ENCODE results near the gene GOLM1. TPM values are rescaled to one million over a fixed set of nuclear protein-coding genes. Genes with fewer than 3 reads are reported as not detected.

GOLM1 gene
- total and polyA plus RNA-seq, 7 donors, result 9.2 to 187 (median 14.3) TPM

DNA sequence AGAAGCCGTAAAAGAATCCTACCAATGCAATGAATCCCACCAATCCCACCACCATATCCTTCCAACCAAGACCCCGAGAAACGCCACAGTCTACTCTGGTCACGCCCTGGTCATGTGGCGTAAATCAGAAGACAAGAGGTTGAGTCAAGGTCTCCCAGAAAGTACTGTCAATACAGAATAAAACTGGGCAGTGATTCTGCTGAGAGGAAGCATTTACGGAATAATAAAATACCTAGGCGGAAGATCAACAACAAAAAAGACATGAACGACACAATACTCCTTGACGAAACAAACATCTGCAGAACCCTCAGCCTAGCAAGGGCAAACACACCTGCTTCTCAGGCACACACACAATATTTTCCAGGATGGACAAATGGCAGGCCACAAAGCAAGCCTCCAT lies 62.8 kb downstream of the GOLM1 start:
- Histone ChIP-seq H3K4me1 (peaks cover 0 to 10% (median 9%) of the 10 kb centered on the region in 4 donors), H3K27ac (no peak overlapping the region), H3K36me3 (peaks cover 0 to 18% (median 0%) of the 10 kb centered on the region in 4 donors), H3K9me3 (no peaks in the 10 kb centered on the region), H3K27me3 (no peaks in the 10 kb centered on the region), H3K4me3 (no peak overlapping the region)
- no peak for DNase-seq
- no peak for TF ChIP-seq EP300 (IDR thresholded peaks at IDR 0.05)
- no peak for TF ChIP-seq POLR2AphosphoS5 (IDR thresholded peaks at IDR 0.05)
- TF ChIP-seq, protein P1, sequence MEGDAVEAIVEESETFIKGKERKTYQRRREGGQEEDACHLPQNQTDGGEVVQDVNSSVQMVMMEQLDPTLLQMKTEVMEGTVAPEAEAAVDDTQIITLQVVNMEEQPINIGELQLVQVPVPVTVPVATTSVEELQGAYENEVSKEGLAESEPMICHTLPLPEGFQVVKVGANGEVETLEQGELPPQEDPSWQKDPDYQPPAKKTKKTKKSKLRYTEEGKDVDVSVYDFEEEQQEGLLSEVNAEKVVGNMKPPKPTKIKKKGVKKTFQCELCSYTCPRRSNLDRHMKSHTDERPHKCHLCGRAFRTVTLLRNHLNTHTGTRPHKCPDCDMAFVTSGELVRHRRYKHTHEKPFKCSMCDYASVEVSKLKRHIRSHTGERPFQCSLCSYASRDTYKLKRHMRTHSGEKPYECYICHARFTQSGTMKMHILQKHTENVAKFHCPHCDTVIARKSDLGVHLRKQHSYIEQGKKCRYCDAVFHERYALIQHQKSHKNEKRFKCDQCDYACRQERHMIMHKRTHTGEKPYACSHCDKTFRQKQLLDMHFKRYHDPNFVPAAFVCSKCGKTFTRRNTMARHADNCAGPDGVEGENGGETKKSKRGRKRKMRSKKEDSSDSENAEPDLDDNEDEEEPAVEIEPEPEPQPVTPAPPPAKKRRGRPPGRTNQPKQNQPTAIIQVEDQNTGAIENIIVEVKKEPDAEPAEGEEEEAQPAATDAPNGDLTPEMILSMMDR (IDR thresholded peaks at IDR 0.05), result no peak
- no peak for TF ChIP-seq POLR2A (IDR thresholded peaks at IDR 0.05)
- 33 to 73% methylated on average over 9 of the region's 9 CpGs for WGBS, 2 donors
- intact Hi-C loops (cut with DNase I), result loop anchor here (10.0 kb wide), 1 partner anchor 248 kb away; the partner anchor contains the start of gene ISCA1

DNA sequence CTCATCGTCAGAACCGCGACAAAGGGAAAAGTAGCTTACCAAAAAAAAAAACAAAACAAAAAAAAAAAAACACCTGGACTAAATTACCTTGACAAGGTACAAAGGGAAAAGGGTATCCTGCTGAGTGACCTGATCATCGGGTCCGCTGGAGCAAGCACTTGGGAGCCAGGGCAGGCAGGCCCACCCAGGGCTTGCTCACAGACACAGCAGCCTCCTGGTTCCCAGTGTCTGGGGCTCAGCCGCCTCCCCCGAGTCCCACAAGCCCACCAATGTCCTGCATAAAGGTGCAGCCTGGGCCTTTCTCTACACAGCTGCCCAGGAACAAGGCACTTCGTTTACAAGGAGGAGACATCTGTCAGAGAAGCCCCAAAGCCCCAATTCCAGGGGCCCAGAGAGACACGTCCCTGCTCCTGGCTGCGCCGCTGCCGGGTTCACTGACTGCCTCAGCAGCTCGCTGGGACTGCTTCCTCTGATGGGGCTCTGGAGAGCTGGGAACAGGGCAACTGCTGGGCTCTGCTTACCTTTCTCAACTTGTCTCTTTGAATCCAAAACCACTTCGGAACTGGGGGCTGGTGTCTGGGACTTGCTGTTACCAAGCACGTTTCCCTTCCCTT lies 63.4 kb downstream of the GOLM1 start:
- intact Hi-C loops (cut with DNase I), result loop anchor here (10.0 kb wide), 1 partner anchor 249 kb away; the partner anchor contains the start of gene ISCA1
- H3K27ac ChIP-seq, result no peak overlapping the region
- peaks cover 0 to 18% (median 0%) of the 10 kb centered on the region in 4 donors for H3K36me3 ChIP-seq
- DNase-seq, result no peak
- no peaks in the 10 kb centered on the region for H3K9me3 ChIP-seq
- TF ChIP-seq, protein P1 (IDR thresholded peaks at IDR 0.05), result no peak
- no peak for TF ChIP-seq POLR2AphosphoS5 (IDR thresholded peaks at IDR 0.05)
- TF ChIP-seq POLR2A (IDR thresholded peaks at IDR 0.05), result no peak
- TF ChIP-seq EP300 (IDR thresholded peaks at IDR 0.05), result no peak
- no peak overlapping the region for H3K4me3 ChIP-seq
- 56 to 86% methylated on average over 15 of the region's 15 CpGs for WGBS, 2 donors
- peaks cover 0 to 3% (median 3%) of the 10 kb centered on the region in 4 donors for H3K4me1 ChIP-seq
- H3K27me3 ChIP-seq, result no peaks in the 10 kb centered on the region

DNA sequence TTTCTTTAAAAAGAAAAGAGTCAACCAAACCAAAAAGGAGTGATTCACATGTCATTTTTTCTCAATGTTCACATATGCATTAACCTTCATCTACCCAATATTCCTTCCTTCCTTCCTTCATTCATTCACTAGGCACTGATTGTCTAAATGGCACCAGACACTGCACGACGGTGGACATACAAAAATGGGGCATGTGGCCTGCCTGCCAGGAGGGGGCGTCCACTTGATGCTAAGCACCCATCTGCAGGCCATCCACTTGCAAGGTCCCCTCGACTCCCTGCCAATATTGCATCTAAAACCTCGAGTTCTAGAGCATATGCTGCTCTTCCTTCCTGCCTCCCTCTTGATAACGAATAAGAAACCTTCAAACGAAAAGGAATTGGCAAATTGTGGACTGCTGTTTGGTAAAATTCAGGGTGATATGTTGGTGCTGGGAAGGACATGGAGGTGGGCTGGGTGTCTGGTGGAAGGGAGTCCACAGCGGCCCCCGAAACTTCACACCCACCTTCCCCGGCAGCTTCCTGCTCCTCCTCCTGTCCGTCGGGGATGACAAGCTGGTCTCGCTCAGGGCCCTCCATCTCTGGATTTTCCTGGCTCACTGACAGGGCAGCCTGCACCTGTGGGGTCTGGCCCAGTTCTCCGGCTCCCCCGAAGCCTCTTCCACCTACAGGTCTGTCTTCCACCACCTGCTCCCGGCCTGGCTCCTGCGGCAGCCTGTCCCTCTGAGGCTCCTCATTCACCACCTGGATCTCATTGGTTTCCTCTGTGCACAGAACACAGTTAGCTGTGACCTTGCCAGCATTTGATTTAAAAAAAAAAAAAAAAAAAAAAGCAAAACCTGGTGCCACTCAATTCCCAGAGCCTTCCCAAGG lies 64.3 kb downstream of the GOLM1 start:
- TF ChIP-seq EP300 (IDR thresholded peaks at IDR 0.05), result no peak
- TF ChIP-seq, protein P1 (IDR thresholded peaks at IDR 0.05), result peak; percentile 8 to 50 (median 36)
- no peaks in the 10 kb centered on the region for H3K4me1 ChIP-seq
- no peaks in the 10 kb centered on the region for H3K9me3 ChIP-seq
- peaks cover 0 to 18% (median 0%) of the 10 kb centered on the region in 4 donors for H3K36me3 ChIP-seq
- intact Hi-C loops (cut with DNase I), result loop anchor here (10.0 kb wide), 1 partner anchor 250 kb away; the partner anchor contains the start of gene ISCA1
- 65 to 81% methylated on average over 17 of the region's 17 CpGs for WGBS, 2 donors
- H3K4me3 ChIP-seq, result no peak overlapping the region
- no peak overlapping the region for H3K27ac ChIP-seq
- DNase-seq, result no peak
- H3K27me3 ChIP-seq, result no peaks in the 10 kb centered on the region

DNA sequence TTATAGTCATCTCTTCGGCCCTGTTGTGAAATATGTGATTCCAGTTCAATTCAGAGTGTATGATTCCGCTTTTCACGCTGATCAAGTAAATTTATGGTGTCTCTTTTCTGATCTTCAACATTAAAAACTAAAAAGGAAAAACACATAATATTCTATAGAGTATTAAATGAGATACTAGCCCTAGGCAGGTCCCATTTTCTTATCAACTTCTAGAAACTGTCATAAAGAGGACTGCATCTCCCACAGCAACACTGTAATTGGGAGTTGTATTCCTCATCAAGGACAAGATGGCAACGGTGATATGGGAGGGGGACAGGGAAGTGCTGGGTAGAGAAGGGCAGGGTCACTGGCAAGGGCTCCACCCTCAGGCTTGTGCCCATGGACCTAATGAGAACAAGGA lies 71.6 kb downstream of the GOLM1 start:
- Histone ChIP-seq H3K9me3 (peaks cover 0 to 2% (median 0%) of the 10 kb centered on the region in 4 donors), H3K36me3 (peaks cover 0 to 51% (median 14%) of the 10 kb centered on the region in 4 donors)

More for the DNA sequence above, 71.6 kb downstream of the GOLM1 start:
- H3K4me1 ChIP-seq, result peaks cover 0 to 10% (median 0%) of the 10 kb centered on the region in 4 donors
- H3K4me3 ChIP-seq, result no peak overlapping the region
- DNase-seq, result no peak
- intact Hi-C loops (cut with DNase I), result no loop called here
- 83 to 94% methylated on average over 4 of the region's 4 CpGs for WGBS, 2 donors
- no peak for TF ChIP-seq POLR2AphosphoS5 (IDR thresholded peaks at IDR 0.05)
- TF ChIP-seq, protein P1 (IDR thresholded peaks at IDR 0.05), result no peak
- no peak for TF ChIP-seq POLR2A (IDR thresholded peaks at IDR 0.05)
- no peak for TF ChIP-seq EP300 (IDR thresholded peaks at IDR 0.05)
- no peaks in the 10 kb centered on the region for H3K27me3 ChIP-seq
- H3K27ac ChIP-seq, result no peak overlapping the region

Data from sigmoid colon (tissue), 7 donors.